SW480 (cell line): Measurements from ENCODE around the gene GDF11.
A peak's percentile ranks its signal among the peaks of the same experiment; 100 is the strongest.
"Not testable (repeated sequence)": the region's sequence is repeated elsewhere in the genome, so short reads cannot be mapped to it uniquely, and the experiment has no call there.

Experiments used
- DNase-seq: peaks from one replicate; pipeline ENCODE4 v3.0.0-alpha.2; 2016; ENCODE audit warnings: low spot score

The GDF11 gene

GRCh38 chr12:55741931-55742680 is 816 bp upstream of the GDF11 start:
- no peak for DNase-seq

- peak; percentile 60 for DNase-seq
These were observed 751 bp downstream of the GDF11 start for GRCh38 chr12:55743406-55744339.

GRCh38 chr12:55744340-55745030 is 1.6 kb downstream of the GDF11 start:
- DNase-seq = no peak

GRCh38 chr12:55745361-55746173 is 2.6 kb downstream of the GDF11 start:
- no peak for DNase-seq

GRCh38 chr12:55746174-55746912 is 3.4 kb downstream of the GDF11 start:
- no peak for DNase-seq

GRCh38 chr12:55746913-55747231 is 4.0 kb downstream of the GDF11 start:
- DNase-seq = no peak

- DNase-seq = no peak
These were observed 5.5 kb downstream of the GDF11 start for GRCh38 chr12:55748230-55748993.

- no peak for DNase-seq
These were observed 12.3 kb downstream of the GDF11 start for GRCh38 chr12:55755246-55755645.

GRCh38 chr12:55757701-55758100 is 14.8 kb downstream of the GDF11 start:
- peak; percentile 16 for DNase-seq

- DNase-seq = not testable (repeated sequence)
These were observed 15.7 kb downstream of the GDF11 start for GRCh38 chr12:55758575-55758974.

- DNase-seq = no peak
These were observed 17.7 kb downstream of the GDF11 start for GRCh38 chr12:55760663-55761062.

GRCh38 chr12:55762646-55763045 is 19.7 kb downstream of the GDF11 start:
- no peak for DNase-seq

- DNase-seq = no peak
These were observed 22.9 kb downstream of the GDF11 start for GRCh38 chr12:55765736-55766290.

GRCh38 chr12:55767156-55767555 is 24.2 kb downstream of the GDF11 start:
- no peak for DNase-seq

- DNase-seq = no peak
These were observed 28.8 kb downstream of the GDF11 start for GRCh38 chr12:55771736-55772135.

- DNase-seq = no peak
These were observed 34.9 kb downstream of the GDF11 start for GRCh38 chr12:55777856-55778255.

GRCh38 chr12:55780685-55781084 is 37.8 kb downstream of the GDF11 start:
- DNase-seq = no peak

GRCh38 chr12:55788546-55788945 is 45.6 kb downstream of the GDF11 start:
- DNase-seq = no peak

- DNase-seq = no peak
These were observed 46.2 kb downstream of the GDF11 start for GRCh38 chr12:55789171-55789570.

GRCh38 chr12:55789893-55790292 is 47.0 kb downstream of the GDF11 start:
- no peak for DNase-seq
